Bronchial epithelial cell (primary cell): ENCODE results near the gene TRABD2A. TPM values are rescaled to one million over a fixed set of nuclear protein-coding genes. Genes with fewer than 3 reads are reported as not detected.
"Not testable (repeated sequence)": the region's sequence is repeated elsewhere in the genome, so short reads cannot be mapped to it uniquely, and the experiment has no call there.

Experiments used
- DNase-seq: peaks from one replicate; pipeline ENCODE4 v3.0.0-alpha.2; 2010; ENCODE audit warnings: low read depth
- FAIRE-seq: peaks from 2 replicates; lab custom pipeline; 2011; peaks lifted over from hg19 to GRCh38; lab: Jason Lieb, UNC
- H3K27me3 ChIP-seq: 2 replicates; pipeline ENCODE4 v1.5.1; 2011; ENCODE audit warnings: low read length; ENCODE audit not compliant: control insufficient read depth, insufficient read depth
- H3K36me3 ChIP-seq: 2 replicates; pipeline ENCODE4 v1.5.1; 2011; ENCODE audit warnings: low read length; ENCODE audit not compliant: control insufficient read depth, insufficient read depth
- H3K4me3 ChIP-seq: 2 replicates; pipeline ENCODE4 v1.5.1; 2011; ENCODE audit warnings: mild to moderate bottlenecking, low read depth, low read length, control low read depth
- CTCF ChIP-seq: IDR thresholded peaks from 2 replicates; pipeline ENCODE4 v1.5.1; 2011; ENCODE audit warnings: mild to moderate bottlenecking, moderate library complexity, low read length, control low read depth, inconsistent platforms; ENCODE audit not compliant: insufficient read depth, severe bottlenecking
- total RNA-seq: library from RNA; depleted of rRNA; stranded (reverse); fragments of >200 nt; gene quantifications from 2 replicates; pipeline ENCODE4 v1.2.1, GENCODE V29; 2014

The TRABD2A gene
- total RNA-seq, 1 donor from 2014 or later, result 1.3 TPM

GRCh38 chr2:84782717-84783442 is 98.0 kb downstream of the TRABD2A start:
- TF ChIP-seq CTCF, result no peak
- DNase-seq, result peak; percentile 23
- Histone ChIP-seq H3K36me3 (no peaks in the 10 kb centered on the region), H3K4me3 (no peak overlapping the region), H3K27me3 (no peaks in the 10 kb centered on the region)
- no peak for FAIRE-seq

GRCh38 chr2:84781942-84782716 is 98.8 kb downstream of the TRABD2A start:
- FAIRE-seq, result no peak
- Histone ChIP-seq H3K27me3 (no peaks in the 10 kb centered on the region), H3K36me3 (no peaks in the 10 kb centered on the region), H3K4me3 (no peak overlapping the region)
- no peak for TF ChIP-seq CTCF
- DNase-seq, result peak; percentile 86

GRCh38 chr2:84779781-84780180 is 101.1 kb downstream of the TRABD2A start:
- Histone ChIP-seq H3K27me3 (no peaks in the 10 kb centered on the region), H3K4me3 (no peak overlapping the region), H3K36me3 (no peaks in the 10 kb centered on the region)
- DNase-seq, result no peak
- no peak for TF ChIP-seq CTCF
- no peak for FAIRE-seq

GRCh38 chr2:84778911-84779690 is 101.8 kb downstream of the TRABD2A start:
- no peaks in the 10 kb centered on the region for H3K36me3 ChIP-seq
- DNase-seq (no peak), FAIRE-seq (no peak)
- no peaks in the 10 kb centered on the region for H3K27me3 ChIP-seq
- no peak overlapping the region for H3K4me3 ChIP-seq
- TF ChIP-seq CTCF, result no peak

GRCh38 chr2:84776011-84776410 is 104.9 kb downstream of the TRABD2A start:
- no peak overlapping the region for H3K4me3 ChIP-seq

GRCh38 chr2:84773562-84773961 is 107.3 kb downstream of the TRABD2A start:
- not testable (repeated sequence) for H3K36me3 ChIP-seq, H3K27me3 ChIP-seq, H3K4me3 ChIP-seq, FAIRE-seq, DNase-seq

More at GRCh38 chr2:84776011-84776410, 104.9 kb downstream of the TRABD2A start:
- Histone ChIP-seq H3K27me3 (no peaks in the 10 kb centered on the region), H3K36me3 (no peaks in the 10 kb centered on the region)
- no peak for TF ChIP-seq CTCF
- FAIRE-seq, result no peak
- peak; percentile 56 for DNase-seq
